22Rv1 (cell line): ENCODE results near the gene COX5A.
"Not testable (repeated sequence)": the region's sequence is repeated elsewhere in the genome, so short reads cannot be mapped to it uniquely, and the experiment has no call there.

Source experiments
- H3K27ac ChIP-seq: fragments of 450-650 bp; 2 replicates; pipeline ENCODE4 v1.5.1; 2017
- CTCF ChIP-seq: fragments of 450-650 bp; IDR thresholded peaks from 2 replicates; pipeline ENCODE4 v1.5.1; 2017; ENCODE audit warnings: mild to moderate bottlenecking
- ZFX ChIP-seq: fragments of 450-650 bp; IDR thresholded peaks from 2 replicates; pipeline ENCODE4 v1.6.1; 2017; ENCODE audit warnings: antibody characterized with exemption, borderline replicate concordance

Gene COX5A

DNA sequence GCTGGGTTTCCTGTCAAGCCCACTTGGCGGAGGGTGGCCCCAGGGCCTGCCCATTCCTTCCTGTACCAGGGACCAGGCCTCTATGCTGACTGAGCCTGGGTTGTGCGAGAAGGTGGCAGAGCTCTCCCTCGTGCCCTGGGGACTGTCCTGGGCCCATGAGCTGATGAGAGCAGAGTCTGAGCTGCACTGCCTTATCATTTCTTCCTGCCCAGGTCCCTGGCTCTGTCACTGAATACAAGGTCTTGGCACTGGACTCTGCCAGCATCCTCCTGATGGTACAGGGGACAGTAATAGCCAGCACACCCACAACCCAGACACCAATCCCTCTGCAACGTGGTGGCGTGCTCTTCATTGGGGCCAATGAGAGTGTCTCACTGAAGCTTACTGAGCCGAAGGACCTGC lies 40.6 kb downstream of the COX5A start:
- H3K27ac ChIP-seq = 0 out of 2 replicates have a peak overlapping the region, but pooled peaks have one; percentile 12
- TF ChIP-seq ZFX = no peak
- no peak for TF ChIP-seq CTCF

- TF ChIP-seq CTCF (no peak), ZFX (no peak)
- 0 out of 2 replicates have a peak overlapping the region, but pooled peaks have one; percentile 12 for H3K27ac ChIP-seq
Measured at GRCh38 chr15:74896316-74896715, 41.6 kb downstream of the COX5A start.

GRCh38 chr15:74895830-74896229 lies 42.0 kb downstream of the COX5A start:
- TF ChIP-seq ZFX = no peak
- TF ChIP-seq CTCF = no peak
- 0 out of 2 replicates have a peak overlapping the region, but pooled peaks have one; percentile 12 for H3K27ac ChIP-seq

DNA sequence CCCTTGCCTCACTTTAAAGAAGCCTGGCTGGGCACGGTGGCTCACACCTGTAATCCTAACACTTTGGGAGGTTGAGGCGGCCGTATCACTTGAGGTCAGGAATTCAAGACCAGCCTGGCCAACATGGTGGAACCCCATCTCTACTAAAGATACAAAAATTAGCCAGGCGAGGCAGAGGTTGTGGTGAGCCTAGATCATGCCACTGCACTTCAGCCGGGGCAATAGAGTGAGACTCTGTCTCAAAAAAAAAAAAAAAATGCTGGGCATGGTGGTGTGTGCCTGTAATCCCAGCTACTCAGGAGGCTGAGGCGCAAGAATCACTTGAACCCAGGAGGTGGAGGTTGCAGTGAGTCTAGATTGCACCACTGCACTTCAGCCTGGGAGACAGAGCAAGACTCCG lies 43.5 kb downstream of the COX5A start:
- H3K27ac ChIP-seq = not testable (repeated sequence)

GRCh38 chr15:74893627-74894026 lies 44.2 kb downstream of the COX5A start:
- H3K27ac ChIP-seq = no peak overlapping the region

GRCh38 chr15:74892931-74893330 lies 44.9 kb downstream of the COX5A start:
- TF ChIP-seq CTCF (no peak), ZFX (no peak)

More at GRCh38 chr15:74893627-74894026, 44.2 kb downstream of the COX5A start:
- TF ChIP-seq ZFX (no peak), CTCF (no peak)

DNA sequence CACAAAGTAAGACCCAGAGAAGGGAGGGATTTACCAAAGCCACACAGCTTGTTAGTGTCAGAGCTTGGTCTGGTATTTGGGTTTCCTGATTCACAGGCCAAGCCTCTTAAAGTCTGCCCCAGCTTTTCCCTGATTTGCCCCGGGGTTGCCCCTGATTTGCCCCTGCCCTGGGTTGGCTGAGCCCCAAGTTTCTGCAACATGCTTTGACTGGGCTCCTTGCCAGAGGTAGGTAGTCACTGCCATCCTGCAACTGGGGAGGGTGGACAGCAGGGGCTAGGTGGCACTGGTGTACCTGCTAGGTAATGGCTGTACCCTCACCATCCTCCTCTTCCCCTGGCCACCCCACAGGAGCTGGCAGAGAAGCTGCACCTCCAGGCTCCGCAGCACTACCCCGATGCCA lies 45.6 kb downstream of the COX5A start:
- TF ChIP-seq CTCF (no peak), ZFX (no peak)
- H3K27ac ChIP-seq = no peak overlapping the region; the same call in 1 of the 2 replicates

More at GRCh38 chr15:74892931-74893330, 44.9 kb downstream of the COX5A start:
- H3K27ac ChIP-seq = no peak overlapping the region; the same call in 1 of the 2 replicates

GRCh38 chr15:74891469-74891868 lies 46.4 kb downstream of the COX5A start:
- TF ChIP-seq CTCF (no peak), ZFX (no peak)
- peak overlapping the region; percentile 79; the same call in 1 of the 2 replicates for H3K27ac ChIP-seq
